SKM-1 (cell line): ENCODE data around the gene PRDM5.
"Not testable (repeated sequence)": the region's sequence is repeated elsewhere in the genome, so short reads cannot be mapped to it uniquely, and the experiment has no call there.

Experiments used
- DNase-seq: peaks from one replicate; lab custom pipeline; 2025; ENCODE audit not compliant: unreplicated experiment; lab: John Stamatoyannopoulos, UW

The PRDM5 gene

GRCh38 chr4:120658772-120659171 is 263.8 kb downstream of the PRDM5 start:
- peak; percentile 91 for DNase-seq

- no peak for DNase-seq
Measured at GRCh38 chr4:120653804-120654573, 268.5 kb downstream of the PRDM5 start.

GRCh38 chr4:120648336-120648735 is 274.2 kb downstream of the PRDM5 start:
- not testable (repeated sequence) for DNase-seq
